Spleen (tissue), 11 donors: Measurements from ENCODE around the gene FRMD5. TPM values are rescaled to one million over a fixed set of nuclear protein-coding genes. Genes with fewer than 3 reads are reported as not detected.

Experiments
- DNase-seq: peaks from one replicate; pipeline ENCODE4 v3.0.0-alpha.2; 2020
- H3K27ac ChIP-seq, 8 donors: fragments of 200-600 bp; sonication (generic) in 7 of 8; 1 replicate in 4 of 8; 2 replicates in 4 of 8; pipeline versions ENCODE4 v1.5.0 to v1.8.0; 2016 to 2021; ENCODE audit warnings: inconsistent platforms in 4 of 8, mild to moderate bottlenecking in 4 of 8, moderate library complexity in 1 of 8
- H3K27me3 ChIP-seq, 7 donors: fragments of 200-600 bp; sonication (generic) in 6 of 7; replicated peaks in 1 of 7; 1 replicate in 4 of 7; 2 replicates in 3 of 7; pipeline versions ENCODE4 v1.5.0 to v1.8.0; 2016 to 2021; ENCODE audit warnings: inconsistent platforms in 3 of 7, mild to moderate bottlenecking in 1 of 7
- H3K36me3 ChIP-seq, 6 donors: fragments of 200-600 bp; sonication (generic) in 5 of 6; 1 replicate in 4 of 6; 2 replicates in 2 of 6; pipeline versions ENCODE4 v1.5.0 to v1.8.0; 2016 to 2021; ENCODE audit warnings: inconsistent platforms in 2 of 6
- H3K4me1 ChIP-seq, 6 donors: fragments of 200-600 bp; sonication (generic) in 5 of 6; 1 replicate in 3 of 6; 2 replicates in 3 of 6; pipeline versions ENCODE4 v1.5.0 to v1.8.0; 2016 to 2021; ENCODE audit warnings: inconsistent platforms in 3 of 6
- H3K4me3 ChIP-seq, 8 donors: fragments of 200-600 bp; sonication (generic) in 7 of 8; 1 replicate in 4 of 8; 2 replicates in 4 of 8; pipeline versions ENCODE4 v1.5.0 to v1.8.0; 2016 to 2021; ENCODE audit warnings: inconsistent platforms in 4 of 8, mild to moderate bottlenecking in 4 of 8, moderate library complexity in 2 of 8
- H3K9me3 ChIP-seq, 8 donors: fragments of 200-600 bp; sonication (generic) in 7 of 8; 1 replicate in 4 of 8; 2 replicates in 4 of 8; pipeline versions ENCODE4 v1.5.0 to v1.8.0; 2016 to 2021; ENCODE audit warnings: inconsistent platforms in 4 of 8
- POLR2A ChIP-seq, 3 donors: fragments of 450-650 bp; IDR thresholded peaks; one replicate each; pipeline ENCODE4 v1.5.1; 2017; ENCODE audit warnings: antibody characterized with exemption in 3 of 3, mild to moderate bottlenecking in 1 of 3
- POLR2AphosphoS5 ChIP-seq, 3 donors: sonication (generic); formaldehyde crosslinking; IDR thresholded peaks; one replicate each; pipeline ENCODE4 v1.5.1; 2017; ENCODE audit warnings: antibody characterized with exemption in 3 of 3
- WGBS, 5 donors: extraction: QIAGEN DNeasy Blood & Tissue Kit in 3 of 5; methylation state at CpG; one replicate each; pipeline versions ENCODE4 v1.1.5 to v1.1.7; 2013 to 2018; 5-methylcytosine and 5-hydroxymethylcytosine counted together
- intact Hi-C: fragments of 100-400 bp; cut with DNase I; formaldehyde crosslinking; loops from one replicate; pipeline ENCODE4 v1.15.0; 2023; ENCODE audit warnings: low total_unique reads
- polyA plus RNA-seq, 3 donors: library from polyadenylated mRNA; stranded (reverse); fragments of 200-250 nt; gene quantifications; one replicate each; pipeline ENCODE4 v1.2.1, GENCODE V29; 2013
- total RNA-seq, 7 donors: library from RNA; depleted of rRNA in 3 of 7; stranded (reverse); fragments of >200 nt in 3 of 7; fragmentation: NEBNext Ultra II Directional in 4 of 7; extraction: Animal tissue kit (Norgen Biotek cat#: 25700) in 4 of 7; gene quantifications; one replicate each; pipeline versions ENCODE4 v1.1.0 to v1.2.1, GENCODE V29; 2016 to 2021
- TF ChIP-seq, protein P1 (sequence below), 11 experiments: fragments of 200-600 bp in 7 of 11; fragments of 450-650 bp in 4 of 11; sonication (generic) in 4 of 11; IDR thresholded peaks in 8 of 11; conservative IDR thresholded peaks in 3 of 11; 1 replicate in 7 of 11; 2 replicates in 4 of 11; pipeline versions ENCODE4 v1.4.0 to v1.8.0; 2016 to 2021; ENCODE audit warnings: antibody characterized with exemption in 11 of 11, inconsistent platforms in 4 of 11, mild to moderate bottlenecking in 1 of 11
- donor health status: healthy with polysubstance abuse.
- donor health status: DM: no; HTN: no; CAD: no; lungs with moderate emphysema.
- donor health status: DM: no; HTN: no; CAD: no.
- donor health status: Bipolar disorder and iron deficiency.
- donor health status: healthy.
- donor health status: DM: no; HTN: no; CAD: no.
- donor health status: DM: yes; HTN: yes; CAD: no.

FRMD5 gene
- total and polyA plus RNA-seq, 10 donors, result 0.09 to 1.0 (median 0.43) TPM; not detected in 1

DNA sequence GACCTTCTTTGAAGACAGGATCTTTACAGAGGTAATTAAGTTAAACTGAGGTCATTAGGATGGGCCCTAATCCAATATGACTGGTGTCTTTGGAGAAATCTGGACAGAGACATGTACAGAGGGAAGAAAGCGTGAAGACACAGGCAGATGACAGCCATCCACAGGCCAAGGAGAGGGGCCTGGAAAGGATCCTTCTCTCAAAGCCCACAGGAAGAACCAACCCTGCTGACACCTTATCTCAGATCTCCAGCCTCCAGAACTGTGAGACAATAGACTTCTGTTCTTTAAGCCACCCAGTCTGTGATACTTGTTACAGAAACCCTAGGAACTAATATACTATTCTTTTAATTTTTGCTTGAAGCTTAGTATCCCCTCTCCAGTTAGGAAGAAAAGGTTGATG is 294.1 kb downstream of the FRMD5 start:
- peaks cover 0 to 9% (median 3%) of the 10 kb centered on the region in 6 donors for H3K4me1 ChIP-seq
- intact Hi-C loops, result loop anchor here (5.0 to 10.0 kb wide), 2 partner anchors 166 to 314 kb away; no protein-coding TSS in a partner anchor
- WGBS, 5 donors, result 91 to 100% (median 97%) methylated on average over 1 of the region's 1 CpG
- H3K27ac ChIP-seq, result no peak overlapping the region
- DNase-seq, result no peak
- TF ChIP-seq, protein P1, sequence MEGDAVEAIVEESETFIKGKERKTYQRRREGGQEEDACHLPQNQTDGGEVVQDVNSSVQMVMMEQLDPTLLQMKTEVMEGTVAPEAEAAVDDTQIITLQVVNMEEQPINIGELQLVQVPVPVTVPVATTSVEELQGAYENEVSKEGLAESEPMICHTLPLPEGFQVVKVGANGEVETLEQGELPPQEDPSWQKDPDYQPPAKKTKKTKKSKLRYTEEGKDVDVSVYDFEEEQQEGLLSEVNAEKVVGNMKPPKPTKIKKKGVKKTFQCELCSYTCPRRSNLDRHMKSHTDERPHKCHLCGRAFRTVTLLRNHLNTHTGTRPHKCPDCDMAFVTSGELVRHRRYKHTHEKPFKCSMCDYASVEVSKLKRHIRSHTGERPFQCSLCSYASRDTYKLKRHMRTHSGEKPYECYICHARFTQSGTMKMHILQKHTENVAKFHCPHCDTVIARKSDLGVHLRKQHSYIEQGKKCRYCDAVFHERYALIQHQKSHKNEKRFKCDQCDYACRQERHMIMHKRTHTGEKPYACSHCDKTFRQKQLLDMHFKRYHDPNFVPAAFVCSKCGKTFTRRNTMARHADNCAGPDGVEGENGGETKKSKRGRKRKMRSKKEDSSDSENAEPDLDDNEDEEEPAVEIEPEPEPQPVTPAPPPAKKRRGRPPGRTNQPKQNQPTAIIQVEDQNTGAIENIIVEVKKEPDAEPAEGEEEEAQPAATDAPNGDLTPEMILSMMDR (IDR thresholded peaks at IDR 0.05 in 8 of 11, conservative IDR thresholded peaks at IDR 0.05 in 3 of 11), result no peak
- TF ChIP-seq POLR2A (IDR thresholded peaks at IDR 0.05) (no peak), POLR2AphosphoS5 (IDR thresholded peaks at IDR 0.05) (no peak)
- no peaks in the 10 kb centered on the region for H3K36me3 ChIP-seq
- no peaks in the 10 kb centered on the region for H3K27me3 ChIP-seq
- no peak overlapping the region for H3K4me3 ChIP-seq
- no peaks in the 10 kb centered on the region for H3K9me3 ChIP-seq

DNA sequence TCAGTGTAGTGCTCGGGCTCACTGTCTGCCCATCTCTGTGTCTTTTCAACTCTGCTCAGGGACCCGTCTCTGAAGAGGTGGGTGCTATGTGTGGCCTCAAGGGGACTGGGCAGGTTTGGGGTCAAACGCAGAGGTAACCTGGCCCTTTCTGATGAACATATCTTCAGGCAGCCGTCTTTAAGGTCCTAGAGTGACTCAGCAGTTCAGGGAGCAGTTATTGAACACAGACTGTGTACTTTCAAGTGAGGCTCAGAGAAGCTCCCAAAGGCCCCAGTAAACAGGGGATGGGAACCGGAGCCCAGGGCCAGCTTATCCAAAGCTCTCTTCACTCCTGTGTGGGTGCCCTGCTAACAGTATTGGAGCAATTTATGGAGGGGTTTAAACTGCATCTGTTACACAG is 295.1 kb downstream of the FRMD5 start:
- intact Hi-C loops, result loop anchor here (5.0 to 10.0 kb wide), 2 partner anchors 167 to 315 kb away; no protein-coding TSS in a partner anchor
- H3K9me3 ChIP-seq, result no peaks in the 10 kb centered on the region
- no peaks in the 10 kb centered on the region for H3K27me3 ChIP-seq
- TF ChIP-seq POLR2AphosphoS5 (IDR thresholded peaks at IDR 0.05), result no peak
- no peak for TF ChIP-seq POLR2A (IDR thresholded peaks at IDR 0.05)
- TF ChIP-seq, protein P1 (IDR thresholded peaks at IDR 0.05 in 8 of 11, conservative IDR thresholded peaks at IDR 0.05 in 3 of 11), result no peak
- H3K4me3 ChIP-seq, result no peak overlapping the region
- H3K4me1 ChIP-seq, result peaks cover 0 to 9% (median 3%) of the 10 kb centered on the region in 6 donors
- no peak for DNase-seq
- 70 to 95% (median 78%) methylated on average over 3 to 5 of the region's 5 CpGs for WGBS, 5 donors
- H3K27ac ChIP-seq, result no peak overlapping the region
- H3K36me3 ChIP-seq, result no peaks in the 10 kb centered on the region

DNA sequence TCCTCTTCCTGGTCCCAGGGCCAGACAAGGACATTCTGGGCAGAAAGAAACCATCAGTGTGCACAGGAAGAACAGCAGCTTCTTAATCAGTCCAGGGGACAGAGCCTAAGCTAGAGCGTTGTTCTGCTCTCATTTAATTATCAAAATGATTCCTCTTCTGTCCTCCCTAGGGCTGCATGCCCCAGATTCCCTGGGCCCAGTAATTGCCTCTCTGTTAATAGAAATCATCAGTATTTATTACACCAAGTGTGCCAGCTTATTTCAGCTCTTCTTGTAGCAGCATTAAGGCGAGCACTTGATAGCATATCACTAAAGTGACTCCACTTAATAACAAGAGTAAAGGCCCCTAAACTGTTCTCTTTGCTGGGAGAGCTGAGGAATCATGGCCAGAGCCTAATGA is 296.2 kb downstream of the FRMD5 start:
- 73 to 89% (median 87%) methylated on average over 2 of the region's 2 CpGs for WGBS, 5 donors
- no peaks in the 10 kb centered on the region for H3K36me3 ChIP-seq
- H3K4me3 ChIP-seq, result no peak overlapping the region
- no peak for DNase-seq
- no peaks in the 10 kb centered on the region for H3K9me3 ChIP-seq
- intact Hi-C loops, result no loop called here
- TF ChIP-seq, protein P1 (IDR thresholded peaks at IDR 0.05 in 8 of 11, conservative IDR thresholded peaks at IDR 0.05 in 3 of 11), result no peak
- TF ChIP-seq POLR2A (IDR thresholded peaks at IDR 0.05) (no peak), POLR2AphosphoS5 (IDR thresholded peaks at IDR 0.05) (no peak)
- H3K4me1 ChIP-seq, result peaks cover 0 to 3% (median under 1%) of the 10 kb centered on the region in 6 donors
- H3K27ac ChIP-seq, result no peak overlapping the region
- H3K27me3 ChIP-seq, result no peaks in the 10 kb centered on the region

DNA sequence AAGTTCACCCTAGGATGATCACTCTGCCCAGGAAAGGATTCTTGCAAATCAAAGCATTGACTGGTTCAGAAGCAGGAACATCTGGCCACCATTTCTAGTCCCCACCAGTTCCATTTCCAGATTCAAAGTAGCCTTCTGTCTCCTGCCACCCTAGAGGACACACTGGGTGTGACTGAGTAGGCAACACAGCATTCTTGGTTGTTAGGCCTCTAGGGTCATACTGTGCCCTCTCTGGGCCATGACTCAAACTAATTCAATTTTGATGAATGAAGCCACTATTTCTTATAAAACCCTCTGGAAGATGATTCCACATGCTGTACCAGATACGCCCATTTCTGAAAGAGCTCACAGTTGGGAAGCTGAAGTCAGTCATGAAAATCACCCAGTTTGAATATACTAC is 298.5 kb downstream of the FRMD5 start:
- TF ChIP-seq, protein P1 (IDR thresholded peaks at IDR 0.05 in 8 of 11, conservative IDR thresholded peaks at IDR 0.05 in 3 of 11), result no peak
- TF ChIP-seq POLR2A (IDR thresholded peaks at IDR 0.05) (no peak), POLR2AphosphoS5 (IDR thresholded peaks at IDR 0.05) (no peak)
- Histone ChIP-seq H3K27me3 (no peaks in the 10 kb centered on the region), H3K36me3 (no peaks in the 10 kb centered on the region), H3K4me3 (no peak overlapping the region), H3K4me1 (no peaks in the 10 kb centered on the region), H3K9me3 (no peaks in the 10 kb centered on the region), H3K27ac (no peak overlapping the region)
- 96 to 100% (median 97%) methylated on average over 1 of the region's 1 CpG for WGBS, 5 donors
- intact Hi-C loops, result no loop called here
- DNase-seq, result no peak
